Astrocyte of the cerebellum (primary cell): ENCODE data around the gene ATP5F1D.
A peak's percentile ranks its signal among the peaks of the same experiment; 100 is the strongest.

Experiments
- DNase-seq: peaks from one replicate; pipeline ENCODE4 v3.0.0-alpha.2; 2011; ENCODE audit warnings: low read depth
- H3K4me3 ChIP-seq: 2 replicates; pipeline ENCODE4 v1.5.1; 2011; ENCODE audit warnings: mild to moderate bottlenecking, low read depth, low read length, moderate library complexity
- CTCF ChIP-seq: IDR thresholded peaks from 2 replicates; pipeline ENCODE4 v1.5.1; 2012; ENCODE audit warnings: low read length, low read depth, moderate library complexity, mild to moderate bottlenecking; ENCODE audit errors: missing control alignments
- in situ Hi-C: cut with HindIII; loops from 2 replicates; pipeline ENCODE4 v1.10.0; 2017; ENCODE audit warnings: low sequenced_read_pairs

ATP5F1D gene

GRCh38 chr19:1285737-1286360 is 44.3 kb downstream of the ATP5F1D start, which contains the start of gene EFNA2:
Gene EFNA2, plus strand, starts transcription at chr19:1285873. Its CDS starts 296 bp downstream, at chr19:1286169.
- DNase-seq = no peak
- in situ Hi-C loops = no loop called here
- TF ChIP-seq CTCF = no peak
- peak within 1 kb of the TSS; percentile 30 for H3K4me3 ChIP-seq

- DNase-seq = no peak
- in situ Hi-C loops = no loop called here
- H3K4me3 ChIP-seq = peak overlapping the region; percentile 30
- TF ChIP-seq CTCF = no peak
These were observed 45.2 kb downstream of the ATP5F1D start for GRCh38 chr19:1286487-1287353.

GRCh38 chr19:1287354-1288225 is 46.0 kb downstream of the ATP5F1D start:
- DNase-seq = no peak
- no peak for TF ChIP-seq CTCF
- in situ Hi-C loops = no loop called here
- no peak overlapping the region for H3K4me3 ChIP-seq

GRCh38 chr19:1288226-1288612 is 46.7 kb downstream of the ATP5F1D start:
- TF ChIP-seq CTCF = no peak
- no peak overlapping the region for H3K4me3 ChIP-seq

GRCh38 chr19:1288833-1289685 is 47.5 kb downstream of the ATP5F1D start:
- no peak for DNase-seq
- in situ Hi-C loops = no loop called here
- no peak overlapping the region for H3K4me3 ChIP-seq
- no peak for TF ChIP-seq CTCF

More at GRCh38 chr19:1288226-1288612, 46.7 kb downstream of the ATP5F1D start:
- in situ Hi-C loops = no loop called here
- DNase-seq = no peak
